GM12874 (cell line): ENCODE measurements around the gene NDUFB5.

Experiments used
- CTCF ChIP-seq: IDR thresholded peaks from 2 replicates; pipeline ENCODE4 v1.5.1; 2011; ENCODE audit warnings: low read depth, mild to moderate bottlenecking, control low read depth, low read length, moderate library complexity; ENCODE audit not compliant: insufficient read depth

The NDUFB5 gene

GRCh38 chr3:179589143-179589542, 15.5 kb upstream of the NDUFB5 start:
- TF ChIP-seq CTCF, result no peak

DNA sequence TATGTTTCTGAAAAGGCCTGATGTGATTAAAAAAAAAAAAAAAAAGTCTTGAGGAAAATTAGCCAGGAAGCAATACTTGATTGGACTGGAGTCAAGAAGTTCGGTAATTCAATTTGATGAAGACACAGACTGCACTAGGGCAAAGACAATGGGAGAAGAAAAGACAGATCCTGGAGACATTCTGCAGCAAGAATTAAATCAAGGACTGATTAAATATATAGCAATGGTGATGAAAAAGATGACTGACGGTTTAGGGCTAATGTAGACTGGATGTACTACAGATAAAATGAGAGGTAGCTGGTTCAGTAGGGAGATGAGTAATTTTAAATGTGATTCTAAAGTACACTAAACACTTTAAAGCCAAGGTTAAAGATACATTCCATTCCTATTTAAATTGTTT, 13.9 kb upstream of the NDUFB5 start:
- no peak for TF ChIP-seq CTCF

- TF ChIP-seq CTCF, result no peak
Observed at GRCh38 chr3:179591313-179591712, 13.3 kb upstream of the NDUFB5 start.

- TF ChIP-seq CTCF, result no peak
Observed at GRCh38 chr3:179599531-179599930, 5.1 kb upstream of the NDUFB5 start.

DNA sequence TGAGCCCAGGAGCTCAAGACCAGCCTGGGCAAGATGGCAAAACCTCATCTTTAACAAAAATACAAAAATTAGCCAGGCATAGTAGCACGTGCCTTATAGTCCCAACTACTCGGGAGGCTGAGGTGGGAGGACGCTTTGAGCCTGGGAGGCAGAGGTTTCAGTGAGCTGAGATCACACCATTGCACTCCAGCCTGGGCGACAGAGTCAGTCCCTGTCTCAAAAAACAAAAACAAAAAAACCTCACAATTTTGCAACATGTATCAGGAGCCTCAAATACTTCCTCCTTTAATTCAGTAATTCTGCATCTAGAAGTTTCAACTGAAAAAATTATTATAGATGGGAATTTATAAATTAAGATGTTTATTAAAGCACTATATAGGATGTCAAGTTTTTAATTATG, 1.3 kb upstream of the NDUFB5 start:
- TF ChIP-seq CTCF, result no peak

- TF ChIP-seq CTCF, result no peak
Observed at GRCh38 chr3:179603831-179604230, 763 bp upstream of the NDUFB5 start.

GRCh38 chr3:179606534-179607085, 2.0 kb downstream of the NDUFB5 start:
- no peak for TF ChIP-seq CTCF
